Neural cell (in vitro differentiated cells): ENCODE data around the gene BBOF1.

Source experiments
- CTCF ChIP-seq: fragments of 450-650 bp; IDR thresholded peaks from 2 replicates; pipeline ENCODE4 v1.5.1; 2014; ENCODE audit warnings: antibody characterized with exemption, mild to moderate bottlenecking, moderate library complexity; ENCODE audit not compliant: poor library complexity, severe bottlenecking
- EZH2 ChIP-seq: fragments of 200-600, 300-800 bp; shearing (Covaris generic), sonication (generic); IDR thresholded peaks from 2 replicates; pipeline ENCODE4 v1.6.1; 2014; ENCODE audit warnings: antibody characterized with exemption, low read length, borderline replicate concordance, mild to moderate bottlenecking; ENCODE audit not compliant: insufficient read depth, poor library complexity, severe bottlenecking
- MXI1 ChIP-seq: fragments of 450-650 bp; conservative IDR thresholded peaks from 2 replicates; pipeline ENCODE4 v1.6.1; 2014; ENCODE audit warnings: antibody characterized with exemption, mild to moderate bottlenecking; ENCODE audit not compliant: poor library complexity, severe bottlenecking
- POLR2AphosphoS5 ChIP-seq: IDR thresholded peaks from 2 replicates; pipeline ENCODE4 v1.6.1; 2012
- RAD21 ChIP-seq: fragments of 450-650 bp; conservative IDR thresholded peaks from 2 replicates; pipeline ENCODE4 v1.6.1; 2014; ENCODE audit warnings: antibody characterized with exemption, mild to moderate bottlenecking, moderate library complexity
- REST ChIP-seq: IDR thresholded peaks from 2 replicates; pipeline ENCODE4 v1.6.1; 2012; ENCODE audit warnings: borderline replicate concordance
- TAF1 ChIP-seq: IDR thresholded peaks from 2 replicates; pipeline ENCODE4 v1.6.1; 2012; ENCODE audit warnings: low read depth

- TF ChIP-seq MXI1: no peak
- no peak for TF ChIP-seq RAD21
- no peak for TF ChIP-seq CTCF
- no peak for TF ChIP-seq REST
- TF ChIP-seq EZH2: no peak
- no peak for TF ChIP-seq POLR2AphosphoS5
- TF ChIP-seq TAF1: no peak
These were observed 31.1 kb upstream of the BBOF1 start for GRCh38 chr14:73988065-73988464.
